B cell (primary cell): ENCODE measurements around the gene GPR21. TPM values are rescaled to one million over a fixed set of nuclear protein-coding genes. Genes with fewer than 3 reads are reported as not detected.

Experiments
- ATAC-seq: fragments of 200-7000 bp; cut with Tn5 transposase; one replicate; pipeline ENCODE4 v1.10.0; 2021; ENCODE audit warnings: low read depth, mild to moderate bottlenecking, moderate number of reproducible peaks, moderate library complexity
- CTCF ChIA-PET: fragments of 350-600 bp; sonication (Branson Sonifier 250); formaldehyde crosslinking; loops from one replicate; lab custom pipeline; 2021; ENCODE audit warnings: antibody characterized with exemption, inconsistent platforms; lab: Charles Lee
- POLR2A ChIA-PET: fragments of 350-600 bp; sonication (Branson Sonifier 250); formaldehyde crosslinking; loops from one replicate; lab custom pipeline; 2021; ENCODE audit warnings: antibody characterized with exemption; lab: Charles Lee
- DNase-seq: peaks from one replicate; pipeline ENCODE4 v3.0.0; 2013
- H2AFZ ChIP-seq: 2 replicates; pipeline ENCODE4 v1.6.1; 2012; ENCODE audit warnings: mild to moderate bottlenecking, low read depth, low read length; ENCODE audit not compliant: insufficient read depth, poor library complexity, severe bottlenecking
- H3K27ac ChIP-seq, 2 donors: 1 replicate in 1 of 2; 2 replicates in 1 of 2; pipeline ENCODE4 v1.5.1; 2012 to 2013; ENCODE audit warnings: low read length in 2 of 2, mild to moderate bottlenecking in 2 of 2, moderate library complexity in 1 of 2
- H3K27me3 ChIP-seq, 4 experiments: fragments of 200-600 bp in 1 of 4; sonication (generic) in 1 of 4; replicated peaks in 1 of 4; 1 replicate in 2 of 4; 2 replicates in 2 of 4; pipeline versions ENCODE4 v1.6.1 to v1.7.0; 2013 to 2016; ENCODE audit warnings: low read length in 3 of 4, mild to moderate bottlenecking in 2 of 4, mixed read lengths in 1 of 4, moderate library complexity in 1 of 4; ENCODE audit not compliant: insufficient read depth in 4 of 4, control insufficient read depth in 3 of 4; ENCODE audit errors: control extremely low read depth in 1 of 4
- H3K36me3 ChIP-seq, 2 experiments: replicated peaks in 1 of 2; 1 replicate in 1 of 2; 2 replicates in 1 of 2; pipeline versions ENCODE4 v1.6.1 to v1.7.1; 2013; ENCODE audit warnings: low read length in 1 of 2; ENCODE audit not compliant: insufficient read depth in 2 of 2, control insufficient read depth in 1 of 2; ENCODE audit errors: control extremely low read depth in 1 of 2, extremely low read depth in 1 of 2
- H3K4me1 ChIP-seq, 2 donors: fragments of 200-600 bp in 1 of 2; sonication (generic) in 1 of 2; 1 replicate in 1 of 2; 2 replicates in 1 of 2; pipeline versions ENCODE4 v1.5.1 to v1.6.1; 2013 to 2017; ENCODE audit warnings: low read length in 2 of 2; ENCODE audit not compliant: control insufficient read depth in 2 of 2, insufficient read depth in 2 of 2
- H3K4me2 ChIP-seq: replicated peaks from 2 replicates; pipeline ENCODE3; 2012; ENCODE audit warnings: mild to moderate bottlenecking, low read depth, low read length; ENCODE audit not compliant: poor library complexity, severe bottlenecking
- H3K4me3 ChIP-seq, 5 experiments: fragments of 200-600 bp in 1 of 5; sonication (generic) in 1 of 5; 1 replicate in 3 of 5; 2 replicates in 2 of 5; pipeline versions ENCODE4 v1.5.1 to v1.7.0; 2011 to 2016; ENCODE audit warnings: low read length in 4 of 5, mild to moderate bottlenecking in 4 of 5, low read depth in 2 of 5, control low read depth in 1 of 5, moderate library complexity in 1 of 5; ENCODE audit not compliant: insufficient read depth in 1 of 5; ENCODE audit errors: control extremely low read depth in 1 of 5, extremely low read depth in 1 of 5
- H3K79me2 ChIP-seq: fragments of 200-600 bp; sonication (generic); one replicate; pipeline ENCODE4 v1.6.0; 2016; ENCODE audit warnings: low read length; ENCODE audit not compliant: control insufficient read depth, insufficient read depth
- H3K9ac ChIP-seq: fragments of 200-600 bp; sonication (generic); 2 replicates; pipeline ENCODE4 v1.6.1; 2017; ENCODE audit warnings: mild to moderate bottlenecking, low read length, moderate library complexity
- H3K9me3 ChIP-seq, 3 donors: one replicate each; pipeline versions ENCODE4 v1.6.1 to v1.7.1; 2013; ENCODE audit warnings: low read length in 2 of 3; ENCODE audit not compliant: control insufficient read depth in 2 of 3, insufficient read depth in 1 of 3; ENCODE audit errors: control extremely low read depth in 1 of 3
- H4K20me1 ChIP-seq: 2 replicates; pipeline ENCODE4 v1.6.0; 2012; ENCODE audit warnings: mild to moderate bottlenecking, low read length; ENCODE audit not compliant: insufficient read depth, control insufficient read depth, poor library complexity, severe bottlenecking
- H3K27ac Mint-ChIP-seq: one replicate; pipeline ENCODE4 v1.8.0; 2021; ENCODE audit warnings: mixed read lengths
- H3K27me3 Mint-ChIP-seq: one replicate; pipeline ENCODE4 v1.8.0; 2021; ENCODE audit warnings: mixed read lengths
- H3K4me1 Mint-ChIP-seq: one replicate; pipeline ENCODE4 v1.8.0; 2021; ENCODE audit warnings: mixed read lengths
- H3K4me3 Mint-ChIP-seq: one replicate; pipeline ENCODE4 v1.8.0; 2021; ENCODE audit warnings: mixed read lengths
- H3K9me3 Mint-ChIP-seq: one replicate; pipeline ENCODE4 v1.8.0; 2022; ENCODE audit warnings: mixed read lengths; ENCODE audit not compliant: insufficient read depth
- EZH2 ChIP-seq: IDR thresholded peaks from 2 replicates; pipeline ENCODE4 v1.6.1; 2012; ENCODE audit warnings: borderline replicate concordance, low read depth, mild to moderate bottlenecking, moderate library complexity, low read length; ENCODE audit not compliant: insufficient read depth, poor library complexity, severe bottlenecking
- WGBS: methylation state at CpG from one replicate; pipeline ENCODE4 v1.1.5; 2013; ENCODE audit warnings: missing lambda C conversion rate; ENCODE audit not compliant: insufficient coverage; 5-methylcytosine and 5-hydroxymethylcytosine counted together
- intact Hi-C: fragments of 100-400 bp; cut with micrococcal nuclease; formaldehyde crosslinking; loops from one replicate; pipeline ENCODE4 v1.10.0; 2022
- polyA plus RNA-seq: library from polyadenylated mRNA; depleted of rRNA; stranded (reverse); fragments of >200 nt; gene quantifications from 2 replicates; pipeline ENCODE4 v1.2.3, GENCODE V29; 2012
- total RNA-seq, 2 donors: library from RNA; stranded (reverse); fragments of 120-200 nt in 1 of 2; gene quantifications; 1 replicate in 1 of 2; 2 replicates in 1 of 2; pipeline versions ENCODE4 v1.2.3 to v1.2.4, GENCODE V29; 2013 to 2022
- TF ChIP-seq, protein P1 (sequence below): fragments of 200-600 bp; IDR thresholded peaks from one replicate; pipeline ENCODE4 v1.8.0; 2022; ENCODE audit warnings: antibody characterized with exemption, mild to moderate bottlenecking

Gene GPR21
- total and polyA plus RNA-seq, 2 donors (not counting 1 experiment from before 2014, with no cell fraction given): 0.13 to 2.5 TPM

DNA sequence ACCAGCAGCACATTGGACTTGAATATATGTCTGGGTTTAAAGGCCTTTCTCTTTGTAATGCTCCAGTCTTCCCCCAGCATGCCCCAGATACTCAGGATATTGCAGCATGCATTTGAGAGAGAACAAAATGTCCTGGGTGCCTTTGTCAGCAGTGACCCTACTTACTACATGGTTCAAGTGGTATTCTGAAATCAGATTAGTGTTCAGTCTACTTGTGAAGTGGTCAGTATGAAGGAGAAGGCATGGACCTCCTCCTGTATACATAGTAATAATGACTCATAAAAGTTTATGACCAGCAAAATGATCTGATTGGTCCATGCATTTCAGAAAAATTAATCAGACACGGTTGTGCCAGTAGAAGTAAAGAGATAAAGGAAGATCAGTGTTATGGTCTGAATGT is 25.4 kb downstream of the GPR21 start:
- Histone ChIP-seq H3K4me2 (no peak overlapping the region), H3K4me3 (no peak overlapping the region), H3K36me3 (no peaks in the 10 kb centered on the region), H4K20me1 (no peaks in the 10 kb centered on the region), H3K79me2 (peaks cover 3% of the 10 kb centered on the region), H3K27me3 (no peaks in the 10 kb centered on the region), H3K27ac (no peak overlapping the region), H2AFZ (no peak overlapping the region), H3K9ac (no peak overlapping the region), H3K4me1 (no peaks in the 10 kb centered on the region), H3K9me3 (no peaks in the 10 kb centered on the region)
- ChIA-PET POLR2A (no interaction called here), CTCF (no interaction called here)
- peaks cover 3% of the 10 kb centered on the region for H3K4me1 Mint-ChIP-seq
- intact Hi-C loops: no loop called here
- no peak overlapping the region for H3K4me3 Mint-ChIP-seq
- DNase-seq (no peak), ATAC-seq (no peak)
- WGBS: no CpG with 5 or more reads among the region's 1 CpG
- no peak overlapping the region for H3K27ac Mint-ChIP-seq
- no peaks in the 10 kb centered on the region for H3K27me3 Mint-ChIP-seq
- TF ChIP-seq, protein P1, sequence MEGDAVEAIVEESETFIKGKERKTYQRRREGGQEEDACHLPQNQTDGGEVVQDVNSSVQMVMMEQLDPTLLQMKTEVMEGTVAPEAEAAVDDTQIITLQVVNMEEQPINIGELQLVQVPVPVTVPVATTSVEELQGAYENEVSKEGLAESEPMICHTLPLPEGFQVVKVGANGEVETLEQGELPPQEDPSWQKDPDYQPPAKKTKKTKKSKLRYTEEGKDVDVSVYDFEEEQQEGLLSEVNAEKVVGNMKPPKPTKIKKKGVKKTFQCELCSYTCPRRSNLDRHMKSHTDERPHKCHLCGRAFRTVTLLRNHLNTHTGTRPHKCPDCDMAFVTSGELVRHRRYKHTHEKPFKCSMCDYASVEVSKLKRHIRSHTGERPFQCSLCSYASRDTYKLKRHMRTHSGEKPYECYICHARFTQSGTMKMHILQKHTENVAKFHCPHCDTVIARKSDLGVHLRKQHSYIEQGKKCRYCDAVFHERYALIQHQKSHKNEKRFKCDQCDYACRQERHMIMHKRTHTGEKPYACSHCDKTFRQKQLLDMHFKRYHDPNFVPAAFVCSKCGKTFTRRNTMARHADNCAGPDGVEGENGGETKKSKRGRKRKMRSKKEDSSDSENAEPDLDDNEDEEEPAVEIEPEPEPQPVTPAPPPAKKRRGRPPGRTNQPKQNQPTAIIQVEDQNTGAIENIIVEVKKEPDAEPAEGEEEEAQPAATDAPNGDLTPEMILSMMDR: no peak
- no peak for TF ChIP-seq EZH2
- H3K9me3 Mint-ChIP-seq: no peaks in the 10 kb centered on the region

DNA sequence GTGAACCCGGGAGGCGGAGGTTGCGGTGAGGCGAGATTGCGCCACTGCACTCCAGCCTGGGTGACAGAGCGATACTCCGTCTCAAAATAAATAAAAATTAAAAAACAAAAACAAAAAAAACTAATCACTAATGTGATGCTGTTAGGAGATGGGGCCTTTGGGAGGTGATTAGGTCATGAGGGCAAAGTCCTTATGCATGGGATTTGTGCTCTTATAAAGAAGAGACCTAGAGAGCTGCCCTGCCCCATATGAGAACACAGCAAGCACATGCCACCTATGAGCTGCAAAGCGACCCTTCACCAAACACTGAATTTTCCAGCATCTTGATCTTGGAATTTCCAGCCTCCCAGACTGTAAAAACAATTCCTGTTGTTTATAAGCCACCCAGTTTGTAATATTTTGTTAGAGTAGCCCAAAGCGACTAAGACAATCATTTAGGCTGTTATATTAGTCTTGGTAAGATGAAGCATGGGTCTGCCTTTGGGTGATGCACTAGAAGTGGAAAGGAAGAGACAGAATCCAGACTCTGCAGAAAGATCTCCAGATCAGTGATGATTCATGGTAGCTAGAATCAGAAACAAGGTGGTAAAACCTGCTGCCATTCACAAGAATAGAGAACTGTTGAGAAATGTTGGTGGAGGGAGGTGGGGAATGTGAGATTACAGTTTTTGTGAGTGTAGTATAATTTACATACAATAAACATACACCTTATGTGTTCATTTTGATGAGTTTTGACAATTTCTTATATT is 26.2 kb downstream of the GPR21 start:
- CTCF ChIA-PET: no interaction called here
- no peaks in the 10 kb centered on the region for H4K20me1 ChIP-seq
- H3K36me3 ChIP-seq: no peaks in the 10 kb centered on the region
- intact Hi-C loops: no loop called here
- H3K4me3 Mint-ChIP-seq: no peak overlapping the region
- H3K27ac ChIP-seq: no peak overlapping the region
- H3K4me2 ChIP-seq: no peak overlapping the region
- H3K4me3 ChIP-seq: no peak overlapping the region
- 100% methylated on average over 1 of the region's 9 CpGs for WGBS
- DNase-seq: no peak
- H3K9me3 ChIP-seq: no peaks in the 10 kb centered on the region
- no peaks in the 10 kb centered on the region for H3K27me3 Mint-ChIP-seq
- no peaks in the 10 kb centered on the region for H3K4me1 ChIP-seq
- H3K27ac Mint-ChIP-seq: no peak overlapping the region
- no peak overlapping the region for H3K9ac ChIP-seq
- TF ChIP-seq, protein P1: no peak
- no peak for TF ChIP-seq EZH2
- ATAC-seq: no peak
- peaks cover 3% of the 10 kb centered on the region for H3K79me2 ChIP-seq
- no peaks in the 10 kb centered on the region for H3K27me3 ChIP-seq
- H3K9me3 Mint-ChIP-seq: no peaks in the 10 kb centered on the region
- no peaks in the 10 kb centered on the region for H3K4me1 Mint-ChIP-seq
- H2AFZ ChIP-seq: no peak overlapping the region
- POLR2A ChIA-PET: no interaction called here
